GM12874 (cell line): ENCODE results near the gene TSSC4.

Experiments used
- CTCF ChIP-seq: IDR thresholded peaks from 2 replicates; pipeline ENCODE4 v1.5.1; 2011; ENCODE audit warnings: low read depth, mild to moderate bottlenecking, control low read depth, low read length, moderate library complexity; ENCODE audit not compliant: insufficient read depth

Gene TSSC4

GRCh38 chr11:2400069-2400761 is at the start of gene TSSC4:
TSS of gene TSSC4 (plus strand) at chr11:2400750. CDS start at chr11:2402634, 1,884 bp downstream.
- TF ChIP-seq CTCF, result peak; percentile 98

GRCh38 chr11:2351701-2352100 is 48.8 kb upstream of the TSSC4 start:
- TF ChIP-seq CTCF, result no peak

DNA sequence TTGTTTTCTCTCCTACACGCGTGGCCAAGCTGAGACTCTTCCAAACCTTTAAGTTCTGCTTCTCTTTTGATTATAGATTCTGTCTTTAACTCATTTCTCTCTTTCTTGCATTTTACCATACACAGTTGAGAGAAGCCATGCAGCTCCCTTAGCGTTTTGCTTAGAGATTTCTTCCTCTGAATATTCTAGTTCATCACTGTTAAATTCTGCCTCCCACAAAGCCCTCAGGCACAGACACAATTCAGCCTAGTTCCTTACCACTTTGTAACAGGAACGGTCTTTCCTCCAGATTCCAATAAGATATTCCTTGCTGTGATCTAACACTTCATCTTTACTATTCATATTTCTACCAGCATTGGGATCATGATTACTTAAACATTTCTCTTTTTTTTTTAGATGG is 48.1 kb upstream of the TSSC4 start:
- no peak for TF ChIP-seq CTCF

DNA sequence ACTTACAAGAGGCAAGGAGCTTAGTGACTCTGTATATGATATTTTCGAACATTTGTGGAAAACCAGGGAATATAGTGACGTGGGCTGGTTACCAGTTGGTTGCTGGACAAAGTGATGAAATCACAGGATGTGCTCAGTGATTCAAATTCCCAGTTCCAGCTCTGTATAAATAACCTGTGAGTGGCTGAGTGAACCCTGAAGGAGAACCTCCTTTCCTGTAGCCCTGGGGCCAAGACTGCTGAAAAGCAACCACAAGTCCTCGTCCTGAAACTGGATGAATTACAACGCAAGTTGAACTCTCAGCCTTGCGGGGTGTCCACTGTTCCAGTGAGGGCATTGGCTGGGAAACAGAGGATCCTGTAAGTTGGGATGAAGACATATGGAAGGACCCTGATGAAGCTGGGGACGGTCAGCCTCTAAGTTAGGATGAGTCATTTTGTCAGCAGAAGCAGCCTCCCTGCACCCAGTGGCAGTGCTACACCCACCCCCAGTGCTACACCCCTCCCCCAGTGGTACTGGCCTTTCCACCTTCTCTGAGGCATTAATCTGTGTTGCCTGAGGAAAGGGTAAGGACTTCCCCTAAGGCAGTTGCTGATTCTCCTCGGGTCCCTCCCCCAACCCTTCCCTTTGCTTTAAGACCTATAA is 45.4 kb upstream of the TSSC4 start:
- TF ChIP-seq CTCF, result no peak

DNA sequence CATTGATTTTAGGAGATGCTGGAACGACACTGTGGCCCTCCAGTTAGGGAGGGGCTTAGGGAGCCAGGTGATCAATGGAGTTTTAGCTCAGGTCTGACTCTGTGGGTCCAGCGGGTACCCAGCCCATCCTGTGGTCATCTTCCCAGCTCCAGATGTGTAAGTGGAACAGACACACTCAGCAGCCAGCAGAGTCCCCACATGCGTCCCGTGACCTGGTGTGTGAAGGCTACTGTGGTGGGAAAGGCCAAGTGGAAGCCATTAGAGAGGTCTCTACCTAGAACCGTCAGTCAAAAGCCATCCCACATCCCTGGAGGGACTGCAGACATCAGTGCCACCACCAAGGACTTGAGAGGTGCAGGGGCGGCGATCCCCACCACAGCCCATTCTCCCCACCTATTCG is 43.3 kb upstream of the TSSC4 start:
- TF ChIP-seq CTCF, result no peak

DNA sequence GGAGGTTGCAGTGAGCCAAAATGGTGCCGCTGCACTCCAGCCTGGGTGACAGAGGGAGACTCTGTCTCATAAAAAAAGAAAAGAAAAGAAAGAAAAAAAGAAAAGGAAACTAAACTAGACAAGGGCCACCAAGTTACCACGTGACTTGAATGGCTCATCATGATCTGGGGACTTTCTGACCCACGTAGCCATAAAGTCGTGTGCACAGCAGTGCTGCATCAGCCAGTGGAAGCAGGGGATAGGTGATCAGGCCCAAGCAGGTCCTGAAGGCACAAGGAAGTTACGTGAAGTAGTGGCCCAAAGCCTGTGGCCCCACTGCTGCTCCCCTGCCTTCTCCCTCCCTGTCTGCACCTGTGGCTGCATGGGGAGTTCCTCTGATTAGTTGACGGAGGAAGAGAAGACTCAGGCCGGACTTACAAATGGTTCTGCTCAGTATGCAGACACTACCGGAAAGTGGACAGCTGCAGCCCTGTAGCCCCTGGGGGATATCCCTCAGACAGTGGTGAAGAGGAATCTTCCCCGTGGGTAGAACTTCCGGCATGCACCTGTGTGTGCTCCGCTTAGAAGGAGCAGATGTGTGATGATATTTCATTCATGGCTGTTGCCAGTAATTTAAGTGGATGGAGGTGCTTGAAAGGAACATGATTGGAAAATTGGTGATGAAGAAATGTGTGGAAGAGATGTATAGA is 41.7 kb upstream of the TSSC4 start:
- TF ChIP-seq CTCF, result no peak

DNA sequence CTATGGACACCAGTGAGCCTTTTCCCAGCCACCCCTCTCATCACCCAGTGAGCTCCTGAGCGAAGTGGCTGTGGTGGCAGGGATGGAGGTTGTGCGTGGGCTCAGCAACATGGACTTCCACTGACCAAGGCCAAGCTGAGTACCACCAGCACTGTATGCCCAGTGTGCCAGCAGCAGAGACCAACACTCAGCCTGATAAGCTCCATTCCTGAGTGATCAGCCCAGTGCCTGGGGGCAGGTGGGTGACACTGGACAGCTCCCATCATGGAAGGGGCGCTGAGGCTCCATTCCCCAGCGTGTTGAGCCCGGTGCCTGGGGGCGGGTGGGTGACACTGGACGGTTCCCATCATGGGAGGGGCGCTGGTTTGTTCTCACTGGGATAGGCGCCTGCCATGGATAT is 41.0 kb upstream of the TSSC4 start:
- TF ChIP-seq CTCF, result no peak
